ENCODE data around the gene TMEM202. TPM values are rescaled to one million over a fixed set of nuclear protein-coding genes. Genes with fewer than 3 reads are reported as not detected.

TMEM202 gene
- total and polyA plus RNA-seq, 2 donors (not counting 1 experiment from before 2014, with no cell fraction given), result not detected

GRCh38 chr15:72451224-72451623, 53.1 kb downstream of the TMEM202 start:
- Mint-ChIP-seq H3K27ac (no peak overlapping the region), H3K9me3 (ENCODE audit: insufficient read depth) (no peaks in the 10 kb centered on the region), H3K4me3 (no peak overlapping the region), H3K27me3 (peaks cover 6% of the 10 kb centered on the region), H3K4me1 (no peaks in the 10 kb centered on the region)
- ChIA-PET POLR2A (no interaction called here), CTCF (no interaction called here)
- Histone ChIP-seq H3K4me1 (ENCODE audit: control insufficient read depth in 2 of 2, insufficient read depth in 2 of 2, low read length in 2 of 2) (no peaks in the 10 kb centered on the region), H2AFZ (ENCODE audit: insufficient read depth, low read depth, low read length, poor library complexity, severe bottlenecking) (no peak overlapping the region), H3K36me3 (replicated peaks in 1 of 2; ENCODE audit: control extremely low read depth in 1 of 2, control insufficient read depth in 1 of 2, extremely low read depth in 1 of 2, insufficient read depth in 2 of 2, low read length in 1 of 2) (no peaks in the 10 kb centered on the region), H3K4me2 (replicated peaks; ENCODE audit: low read depth, low read length, poor library complexity, severe bottlenecking) (no peak overlapping the region), H4K20me1 (ENCODE audit: control insufficient read depth, insufficient read depth, low read length, poor library complexity, severe bottlenecking) (no peaks in the 10 kb centered on the region), H3K9ac (ENCODE audit: low read length) (no peak overlapping the region), H3K27me3 (replicated peaks in 1 of 4; ENCODE audit: control extremely low read depth in 1 of 4, control insufficient read depth in 3 of 4, insufficient read depth in 4 of 4, low read length in 3 of 4) (peaks cover 0 to 2% (median 1%) of the 10 kb centered on the region in 4 experiments), H3K79me2 (ENCODE audit: control insufficient read depth, insufficient read depth, low read length) (no peaks in the 10 kb centered on the region), H3K4me3 (ENCODE audit: control extremely low read depth in 1 of 5, extremely low read depth in 1 of 5, insufficient read depth in 1 of 5, low read depth in 2 of 5, low read length in 4 of 5) (no peak overlapping the region), H3K9me3 (ENCODE audit: control extremely low read depth in 1 of 3, control insufficient read depth in 2 of 3, insufficient read depth in 1 of 3, low read length in 2 of 3) (no peaks in the 10 kb centered on the region), H3K27ac (ENCODE audit: low read length in 2 of 2) (no peak overlapping the region)
- WGBS (ENCODE audit: insufficient coverage), result 92% methylated on average over 6 of the region's 9 CpGs
- DNase-seq (no peak), ATAC-seq (ENCODE audit: low read depth) (no peak)
- TF ChIP-seq EZH2 (IDR thresholded peaks at IDR 0.05; ENCODE audit: borderline replicate concordance, insufficient read depth, low read depth, low read length, poor library complexity, severe bottlenecking), result no peak
- TF ChIP-seq CTCF (IDR thresholded peaks at IDR 0.05), result no peak
- intact Hi-C loops (cut with micrococcal nuclease), result no loop called here

GRCh38 chr15:72456684-72457083, 58.6 kb downstream of the TMEM202 start:
- no peak for TF ChIP-seq EZH2 (IDR thresholded peaks at IDR 0.05; ENCODE audit: borderline replicate concordance, insufficient read depth, low read depth, low read length, poor library complexity, severe bottlenecking)
- no peak overlapping the region for H3K27ac ChIP-seq (ENCODE audit: low read length in 2 of 2)
- ChIA-PET CTCF (no interaction called here), POLR2A (no interaction called here)
- peaks cover 2 to 4% of the 10 kb centered on the region in 2 donors for H3K4me1 ChIP-seq (ENCODE audit: control insufficient read depth in 2 of 2, insufficient read depth in 2 of 2, low read length in 2 of 2)
- no peaks in the 10 kb centered on the region for H3K79me2 ChIP-seq (ENCODE audit: control insufficient read depth, insufficient read depth, low read length)
- no peak overlapping the region for H3K4me3 ChIP-seq (ENCODE audit: control extremely low read depth in 1 of 5, extremely low read depth in 1 of 5, insufficient read depth in 1 of 5, low read depth in 2 of 5, low read length in 4 of 5)
- H3K36me3 ChIP-seq (replicated peaks in 1 of 2; ENCODE audit: control extremely low read depth in 1 of 2, control insufficient read depth in 1 of 2, extremely low read depth in 1 of 2, insufficient read depth in 2 of 2, low read length in 1 of 2), result no peaks in the 10 kb centered on the region
- ATAC-seq (ENCODE audit: low read depth) (no peak), DNase-seq (no peak)
- WGBS (ENCODE audit: insufficient coverage), result 100% methylated on average over 1 of the region's 7 CpGs
- H3K9me3 ChIP-seq (ENCODE audit: control extremely low read depth in 1 of 3, control insufficient read depth in 2 of 3, insufficient read depth in 1 of 3, low read length in 2 of 3), result no peaks in the 10 kb centered on the region
- no peak overlapping the region for H2AFZ ChIP-seq (ENCODE audit: insufficient read depth, low read depth, low read length, poor library complexity, severe bottlenecking)
- H3K9ac ChIP-seq (ENCODE audit: low read length), result no peak overlapping the region
- intact Hi-C loops (cut with micrococcal nuclease), result no loop called here
- H3K4me1 Mint-ChIP-seq, result peaks cover 3% of the 10 kb centered on the region
- H3K9me3 Mint-ChIP-seq (ENCODE audit: insufficient read depth), result no peaks in the 10 kb centered on the region
- no peak overlapping the region for H3K4me2 ChIP-seq (replicated peaks; ENCODE audit: low read depth, low read length, poor library complexity, severe bottlenecking)
- H3K27me3 Mint-ChIP-seq, result no peaks in the 10 kb centered on the region
- no peaks in the 10 kb centered on the region for H4K20me1 ChIP-seq (ENCODE audit: control insufficient read depth, insufficient read depth, low read length, poor library complexity, severe bottlenecking)
- peaks cover 0 to 2% (median 0%) of the 10 kb centered on the region in 4 experiments for H3K27me3 ChIP-seq (replicated peaks in 1 of 4; ENCODE audit: control extremely low read depth in 1 of 4, control insufficient read depth in 3 of 4, insufficient read depth in 4 of 4, low read length in 3 of 4)
- H3K27ac Mint-ChIP-seq, result no peak overlapping the region
- no peak overlapping the region for H3K4me3 Mint-ChIP-seq

Other genes with a start within 250 kb of the TMEM202 start
- gene GRAMD2A, start 200.5 kb upstream of the TMEM202 start, total RNA-seq, result not detected in 2 replicates
- gene GRAMD2A, start 200.5 kb upstream of the TMEM202 start, polyA plus RNA-seq, result not detected in 2 replicates
- gene PKM, start 167.1 kb upstream of the TMEM202 start, total RNA-seq, result 306 and 323 TPM in 2 replicates
- 179 and 180 TPM in 2 replicates for gene PKM, start 167.1 kb upstream of the TMEM202 start, polyA plus RNA-seq
- 118 and 130 TPM in 2 replicates for gene PARP6, start 125.8 kb upstream of the TMEM202 start, total RNA-seq
- gene PARP6, start 125.8 kb upstream of the TMEM202 start, polyA plus RNA-seq, result 134 and 138 TPM in 2 replicates
- 4.3 and 5.3 TPM in 2 replicates for gene CELF6, start 78.1 kb upstream of the TMEM202 start, total RNA-seq
- gene CELF6, start 78.1 kb upstream of the TMEM202 start, polyA plus RNA-seq, result 8.5 and 13.0 TPM in 2 replicates
- gene HEXA, start 22.3 kb upstream of the TMEM202 start, total RNA-seq, result 151 and 154 TPM in 2 replicates
- 182 and 186 TPM in 2 replicates for gene HEXA, start 22.3 kb upstream of the TMEM202 start, polyA plus RNA-seq
- gene ARIH1, start 76.0 kb downstream of the TMEM202 start, total RNA-seq, result 199 and 227 TPM in 2 replicates
- 27.9 and 45.1 TPM in 2 replicates for gene ARIH1, start 76.0 kb downstream of the TMEM202 start, polyA plus RNA-seq

All from B cell (primary cell).